HG02938 (cell line): ENCODE measurements around the gene OBSCN.
A peak's percentile ranks its signal among the peaks of the same experiment; 100 is the strongest.

Source experiments
- ATAC-seq: cut with Tn5 transposase; IDR thresholded peaks from one replicate; pipeline ENCODE4 v1.9.1; 2021; ENCODE audit warnings: mild to moderate bottlenecking, moderate library complexity; ENCODE audit not compliant: unreplicated experiment

OBSCN gene

GRCh38 chr1:228408869-228409805, 201.3 kb downstream of the OBSCN start:
- ATAC-seq: no peak

GRCh38 chr1:228410015-228410414, 202.2 kb downstream of the OBSCN start:
- no peak for ATAC-seq

DNA sequence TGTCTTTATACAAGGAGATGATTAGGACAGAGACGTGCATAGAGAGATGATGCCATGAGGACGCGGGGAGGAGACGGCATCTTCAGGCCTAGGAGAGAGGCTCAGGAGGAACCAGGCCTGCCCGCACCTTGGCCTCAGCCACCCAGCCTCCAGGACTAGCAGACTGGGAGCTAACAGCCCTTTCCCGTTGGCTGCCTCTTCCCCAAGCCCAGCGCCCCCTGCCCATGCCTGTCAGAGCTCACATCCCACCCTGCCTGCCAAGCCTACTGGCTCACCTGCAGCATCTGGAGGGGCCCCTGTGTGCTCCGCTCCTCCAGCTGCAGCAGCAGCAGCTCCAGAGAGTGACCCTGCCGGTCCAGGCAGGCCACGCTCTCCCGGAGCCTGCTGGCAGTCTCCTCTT, 202.8 kb downstream of the OBSCN start:
- ATAC-seq: no peak

DNA sequence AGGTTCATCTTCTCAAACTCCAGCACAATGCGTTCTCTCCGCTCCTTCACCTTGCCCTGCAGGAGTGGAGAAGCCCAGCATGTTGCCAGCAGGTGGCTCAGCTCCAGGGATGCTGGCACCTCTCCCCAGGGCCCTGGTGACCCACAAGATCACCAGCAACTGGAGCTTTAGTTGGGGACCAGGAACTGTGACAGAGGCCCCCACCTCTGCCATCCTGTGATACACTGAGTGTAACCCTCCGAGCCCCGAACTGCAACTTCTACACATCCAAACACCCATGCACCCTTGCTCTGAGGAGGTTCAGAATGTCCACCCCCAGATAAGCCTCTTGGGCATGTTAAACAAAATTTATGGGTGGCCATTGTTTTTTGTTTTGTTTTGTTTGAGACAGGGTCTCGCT, 203.3 kb downstream of the OBSCN start:
- ATAC-seq: no peak

GRCh38 chr1:228411548-228412430, 203.9 kb downstream of the OBSCN start:
- ATAC-seq: no peak

DNA sequence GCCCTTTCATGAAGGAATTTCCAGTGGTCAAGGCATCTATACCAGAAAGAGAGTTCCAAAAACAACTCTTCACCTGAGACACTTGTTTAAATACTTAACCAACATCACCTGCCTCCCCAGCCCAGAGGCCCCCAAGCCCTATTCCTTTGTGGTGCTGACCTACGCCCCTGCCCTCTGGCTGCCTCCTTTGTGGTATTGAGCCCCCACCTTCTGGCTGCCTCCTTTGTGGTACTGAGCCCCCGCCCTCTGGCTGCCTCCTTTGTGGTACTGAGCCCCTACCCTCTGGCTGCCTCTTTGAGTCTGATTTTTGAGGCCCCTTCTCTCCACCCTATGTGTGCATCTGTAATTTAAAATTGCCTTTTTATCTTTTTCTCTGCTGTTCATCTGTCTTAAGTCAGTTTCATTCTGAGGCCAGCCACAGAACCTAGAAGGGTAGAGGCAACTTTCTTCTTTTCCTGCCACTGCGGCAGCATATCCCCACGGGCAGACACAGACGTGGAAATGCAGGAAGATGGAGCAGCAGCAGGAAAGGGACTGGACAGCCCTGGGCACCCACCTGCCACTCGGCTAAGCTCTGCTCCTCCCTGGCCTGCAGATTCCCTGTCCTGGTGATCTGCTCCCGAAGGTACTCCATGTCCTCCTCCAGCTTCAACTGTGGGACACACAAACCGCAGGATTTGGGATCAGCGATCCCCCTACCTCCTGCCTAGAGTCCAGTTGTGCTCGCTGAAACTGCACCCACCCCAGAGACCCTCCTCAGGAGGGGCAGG, 205.6 kb downstream of the OBSCN start:
- ATAC-seq: no peak

DNA sequence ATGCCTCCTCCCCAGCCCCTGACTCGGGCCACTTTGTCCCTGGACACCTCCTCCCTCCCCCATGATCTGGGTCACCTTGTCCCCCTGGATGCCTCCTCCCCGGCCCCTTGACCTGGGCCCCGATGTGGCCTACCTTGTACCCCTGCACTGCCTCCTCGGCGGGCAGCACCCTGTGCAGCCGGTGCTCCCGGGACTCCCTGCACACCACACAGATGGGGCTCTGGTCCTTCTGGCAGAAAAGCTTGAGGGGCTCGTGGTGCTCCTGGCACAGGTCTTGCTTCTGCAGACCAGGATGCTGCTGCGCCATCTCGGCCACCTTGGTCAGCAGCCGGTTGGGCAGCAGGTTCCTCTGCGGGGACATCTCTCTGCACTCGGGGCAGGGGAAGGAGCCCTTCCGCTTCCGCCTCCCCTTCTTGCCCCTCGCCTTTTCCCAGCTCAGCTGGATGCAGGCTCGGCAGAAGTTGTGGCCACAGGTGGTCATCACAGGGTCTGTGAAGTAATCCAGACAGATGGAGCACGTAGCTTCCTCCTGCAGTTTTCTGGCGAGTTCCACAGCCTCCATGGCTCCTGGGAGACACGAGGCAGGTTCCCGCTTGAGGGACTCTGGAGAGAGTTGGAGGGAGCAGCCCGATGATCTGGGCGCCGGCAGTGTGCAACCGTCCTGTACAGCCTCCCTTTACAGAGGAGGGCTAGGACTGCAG, 206.8 kb downstream of the OBSCN start:
- no peak for ATAC-seq

- no peak for ATAC-seq
Measured at GRCh38 chr1:228415221-228415620, 207.4 kb downstream of the OBSCN start.

DNA sequence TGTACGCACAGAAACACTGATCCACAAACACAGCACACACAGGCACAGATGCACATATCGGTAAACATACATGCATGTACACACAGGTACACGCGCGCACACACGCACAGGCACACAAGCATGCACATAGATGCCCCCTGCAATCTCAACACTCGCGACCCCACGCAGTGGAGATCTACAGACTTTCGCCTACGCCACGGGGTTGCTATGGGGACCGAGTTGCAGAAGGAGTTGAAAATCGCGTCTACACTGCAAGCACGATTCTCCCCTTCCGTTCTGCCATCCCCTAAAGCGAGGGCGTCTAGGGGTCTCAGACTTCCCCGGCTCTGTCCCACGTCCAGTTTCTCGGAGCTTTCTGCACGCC, 208.0 kb downstream of the OBSCN start:
- ATAC-seq: no peak

GRCh38 chr1:228416217-228416933, 208.5 kb downstream of the OBSCN start, which contains the start of gene TRIM17:
TSS of gene TRIM17 (minus strand) at chr1:228416861. CDS start at chr1:228415072, 1,789 bp downstream.
- ATAC-seq: peak; percentile 49

DNA sequence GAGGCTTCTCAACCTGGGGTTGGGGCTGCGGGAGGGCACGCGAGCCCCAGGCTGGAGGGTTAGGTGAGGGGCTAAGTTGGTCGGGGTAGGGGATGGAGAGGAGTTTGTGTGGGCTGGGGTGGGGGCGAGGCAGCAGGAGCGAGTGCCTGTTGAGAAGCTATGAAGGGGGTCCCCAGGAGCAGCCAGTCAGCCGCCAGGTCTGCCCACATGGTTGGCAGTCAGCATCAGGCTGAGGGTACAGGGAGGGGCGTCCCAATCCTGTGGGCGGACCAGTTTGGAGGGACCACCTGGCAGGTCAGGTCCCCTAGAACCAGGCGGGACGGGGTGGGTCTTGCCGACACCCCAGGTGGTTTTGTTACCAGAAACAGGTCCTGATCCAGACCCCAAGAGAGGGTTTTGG, 209.2 kb downstream of the OBSCN start:
- ATAC-seq: no peak

DNA sequence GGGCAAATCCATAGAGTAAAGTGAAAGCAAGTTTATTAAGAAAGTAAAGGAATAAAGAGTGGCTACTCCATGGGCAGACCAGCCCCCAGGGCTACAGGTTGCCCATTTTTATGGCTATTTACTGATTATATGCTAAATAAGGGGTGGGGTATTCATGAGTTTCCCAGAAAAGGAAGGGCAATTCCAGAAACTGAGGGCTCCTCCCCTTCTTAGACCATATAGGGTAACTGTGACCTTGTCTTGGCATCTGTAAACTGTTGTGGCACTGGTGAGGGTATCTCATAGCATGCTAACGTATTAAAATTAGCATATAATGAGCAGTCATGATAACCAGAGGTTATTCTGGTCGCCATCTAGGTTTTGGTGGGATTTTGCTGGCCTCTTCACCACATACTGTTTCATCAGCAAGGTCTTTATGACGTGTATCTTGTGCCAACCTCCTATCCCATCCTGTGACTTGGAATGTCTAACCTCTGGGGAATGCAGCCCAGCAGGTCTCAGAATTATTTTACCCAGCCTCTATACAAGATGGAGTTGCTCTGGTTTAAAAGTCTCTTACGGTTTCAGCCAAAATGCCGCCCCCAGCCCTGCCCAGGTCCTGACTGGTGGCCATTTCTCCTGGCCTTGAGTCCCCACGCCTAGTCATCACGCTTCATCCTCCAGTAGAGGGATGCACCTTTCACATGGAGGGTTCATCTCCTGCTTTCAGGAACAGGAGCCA, 209.8 kb downstream of the OBSCN start:
- ATAC-seq: no peak

- no peak for ATAC-seq
Measured at GRCh38 chr1:228420968-228421826, 213.4 kb downstream of the OBSCN start.

GRCh38 chr1:228423404-228424053, 215.7 kb downstream of the OBSCN start:
- no peak for ATAC-seq

- no peak for ATAC-seq
Measured at GRCh38 chr1:228424685-228425660, 217.1 kb downstream of the OBSCN start.

- ATAC-seq: no peak
Measured at GRCh38 chr1:228426518-228427175, 218.8 kb downstream of the OBSCN start.
